GM19328 (cell line): ENCODE data around the gene TMEM267.
"Not testable (repeated sequence)": the region's sequence is repeated elsewhere in the genome, so short reads cannot be mapped to it uniquely, and the experiment has no call there.

Experiments used
- ATAC-seq: cut with Tn5 transposase; IDR thresholded peaks from one replicate; pipeline ENCODE4 v1.9.1; 2021; ENCODE audit warnings: mild to moderate bottlenecking, moderate library complexity; ENCODE audit not compliant: unreplicated experiment

Gene TMEM267

GRCh38 chr5:43461066-43461465 lies 22.6 kb downstream of the TMEM267 start:
- ATAC-seq: no peak

DNA sequence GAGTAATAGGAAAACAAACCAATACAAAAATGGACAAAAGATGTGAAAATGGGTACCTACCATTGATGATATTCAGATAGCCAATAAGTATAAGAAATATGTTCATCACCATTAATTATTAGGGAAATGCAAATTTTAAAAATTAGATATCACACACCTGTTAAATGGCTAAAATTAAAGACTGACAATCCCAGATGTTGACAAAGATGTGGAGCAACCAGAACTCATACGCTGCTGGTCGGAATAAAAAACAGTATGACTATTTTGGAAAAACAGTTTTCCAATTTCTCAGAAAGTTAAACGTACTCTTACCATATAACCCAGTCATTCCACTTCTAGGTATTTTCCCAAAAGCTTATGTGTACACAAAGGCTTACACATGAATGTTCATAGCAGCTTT lies 27.1 kb downstream of the TMEM267 start:
- ATAC-seq: no peak

DNA sequence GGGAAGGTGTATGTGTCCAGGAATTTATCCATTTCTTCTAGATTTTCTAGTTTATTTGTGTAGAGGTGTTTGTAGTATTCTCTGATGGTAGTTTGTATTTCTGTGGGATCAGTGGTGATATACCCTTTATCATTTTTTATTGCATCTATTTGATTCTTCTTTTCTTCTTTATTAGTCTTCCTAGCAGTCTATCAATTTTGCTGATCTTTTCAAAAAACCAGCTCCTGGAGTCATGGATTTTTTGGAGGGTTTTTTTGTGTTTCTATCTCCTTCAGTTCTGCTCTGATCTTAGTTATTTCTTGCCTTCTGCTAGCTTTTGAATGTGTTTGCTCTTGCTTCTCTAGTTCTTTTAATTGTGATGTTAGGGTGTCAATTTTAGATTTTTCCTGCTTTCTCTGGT lies 42.1 kb downstream of the TMEM267 start:
- ATAC-seq: not testable (repeated sequence)

DNA sequence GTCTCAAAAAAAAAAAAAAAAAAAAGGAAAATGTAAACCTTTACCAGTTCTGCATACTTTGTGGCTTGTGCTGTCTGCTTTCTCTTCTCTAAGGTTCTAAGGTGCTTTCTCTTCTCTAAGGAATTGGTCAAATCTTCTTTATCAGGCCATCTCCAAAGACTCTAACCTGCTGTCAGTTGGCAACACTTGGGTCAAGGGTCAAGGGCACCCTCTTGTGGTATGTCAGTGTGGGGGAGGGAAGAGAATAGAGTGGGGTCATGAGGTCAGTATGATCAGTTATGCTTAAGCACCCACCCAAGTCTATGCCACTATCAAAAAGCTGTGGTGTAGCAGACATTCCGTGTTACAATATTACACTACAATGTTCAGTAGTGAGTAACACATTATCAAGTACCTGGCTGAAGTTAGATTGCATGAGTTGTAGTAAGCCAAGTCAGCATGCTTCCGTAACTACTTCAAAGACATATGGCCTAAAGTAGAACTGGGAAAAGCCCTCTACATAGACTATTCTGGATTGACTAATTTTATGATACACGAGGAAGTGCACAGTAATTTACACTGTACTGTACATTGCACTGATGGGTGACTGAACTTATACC lies 46.5 kb downstream of the TMEM267 start:
- no peak for ATAC-seq

DNA sequence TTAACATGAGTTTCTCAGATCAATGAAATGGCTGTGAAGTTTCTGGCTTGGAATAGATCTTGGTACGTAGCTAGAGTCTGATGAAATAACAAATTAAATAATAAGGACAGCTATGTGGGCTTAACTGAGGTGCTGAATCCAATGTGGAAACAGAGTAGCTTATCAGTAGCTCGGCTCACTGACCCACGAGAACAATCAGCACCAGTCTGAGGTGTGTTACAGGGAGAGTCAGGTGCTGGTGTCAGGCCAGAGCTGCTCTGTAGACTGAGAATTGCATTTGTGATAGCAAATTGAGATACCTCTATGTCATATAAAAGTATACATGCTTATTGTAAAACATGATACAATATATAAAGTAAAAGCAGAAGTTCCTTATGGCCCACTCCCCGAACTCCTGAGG lies 50.3 kb downstream of the TMEM267 start:
- ATAC-seq: no peak

DNA sequence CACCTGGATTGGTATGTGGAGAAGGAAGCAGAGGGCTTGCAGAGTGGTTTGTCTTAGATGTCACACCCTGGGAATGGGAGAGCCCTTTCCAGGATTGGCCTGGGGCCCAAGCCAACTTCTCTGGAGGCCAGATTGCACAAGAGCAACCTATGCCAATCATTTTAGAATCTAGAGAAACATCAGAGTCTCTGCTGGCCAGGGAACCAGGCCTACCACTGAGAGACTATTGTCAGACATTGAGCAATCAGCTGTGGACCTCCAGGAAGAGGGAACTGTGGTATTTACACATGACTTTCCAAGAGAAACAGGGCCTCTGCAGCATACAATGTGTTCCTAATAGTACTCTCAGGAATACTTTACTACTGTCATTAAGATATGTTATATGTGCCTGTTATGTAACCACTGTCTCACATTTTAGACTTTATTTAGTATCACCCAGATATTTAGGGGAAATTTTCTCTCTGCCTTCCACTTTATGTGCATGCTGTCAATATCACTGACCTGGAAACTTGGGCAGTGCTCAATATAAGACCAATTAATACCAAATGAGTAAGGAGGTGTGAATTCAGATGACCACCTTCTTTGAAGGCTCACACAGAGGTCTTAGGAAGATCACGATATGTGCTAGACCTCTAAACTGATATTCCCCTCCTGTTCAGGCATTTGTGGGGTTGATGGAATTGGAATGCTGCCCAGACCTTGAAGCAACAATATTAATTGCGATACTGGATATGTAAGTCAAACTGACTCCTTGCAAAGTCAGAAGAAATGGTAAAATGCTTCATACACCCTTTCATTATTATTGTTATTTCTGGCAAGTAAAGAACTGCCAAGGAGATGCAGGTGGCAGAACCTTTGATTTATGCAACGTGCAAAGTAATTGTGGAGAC lies 50.9 kb downstream of the TMEM267 start:
- no peak for ATAC-seq

DNA sequence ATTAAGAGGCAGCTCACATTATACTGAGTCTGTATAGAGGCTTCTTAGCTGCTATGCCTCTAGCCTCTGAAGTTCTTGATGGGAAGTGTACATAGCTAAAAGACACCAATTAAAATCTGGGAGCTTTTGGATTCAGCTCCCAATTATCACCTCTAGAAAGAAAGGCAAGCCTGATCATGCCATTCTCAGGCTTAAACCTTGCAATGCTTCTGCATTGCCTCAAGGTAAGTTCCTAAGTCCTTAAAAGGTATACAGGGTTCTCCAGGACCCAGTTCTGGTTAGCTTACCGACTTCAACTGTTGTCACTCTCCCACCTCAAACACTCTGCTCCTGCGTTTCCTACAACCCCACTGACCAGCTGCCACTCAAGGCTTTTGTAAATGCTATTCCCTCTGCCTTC lies 54.0 kb downstream of the TMEM267 start:
- no peak for ATAC-seq

GRCh38 chr5:43429016-43429415 lies 54.6 kb downstream of the TMEM267 start:
- no peak for ATAC-seq

DNA sequence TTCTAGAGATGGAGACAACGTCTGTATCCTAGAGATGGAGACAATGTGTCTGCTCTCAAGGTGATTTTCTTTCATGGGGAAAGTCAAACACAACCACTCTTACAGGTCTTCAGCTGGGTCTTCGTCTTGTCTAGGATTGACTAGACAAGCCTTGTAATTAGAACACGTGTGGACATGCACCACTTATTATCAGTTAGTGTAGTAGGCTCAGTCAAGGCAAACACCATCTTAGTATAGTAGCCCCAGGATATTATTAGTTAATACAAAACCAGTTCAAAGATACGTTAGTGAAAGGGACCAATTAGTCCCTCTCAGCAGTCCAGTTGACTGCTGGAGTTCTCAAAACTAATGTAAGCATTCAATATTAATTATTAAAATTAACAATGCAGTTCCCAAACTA lies 56.4 kb downstream of the TMEM267 start:
- ATAC-seq: no peak

DNA sequence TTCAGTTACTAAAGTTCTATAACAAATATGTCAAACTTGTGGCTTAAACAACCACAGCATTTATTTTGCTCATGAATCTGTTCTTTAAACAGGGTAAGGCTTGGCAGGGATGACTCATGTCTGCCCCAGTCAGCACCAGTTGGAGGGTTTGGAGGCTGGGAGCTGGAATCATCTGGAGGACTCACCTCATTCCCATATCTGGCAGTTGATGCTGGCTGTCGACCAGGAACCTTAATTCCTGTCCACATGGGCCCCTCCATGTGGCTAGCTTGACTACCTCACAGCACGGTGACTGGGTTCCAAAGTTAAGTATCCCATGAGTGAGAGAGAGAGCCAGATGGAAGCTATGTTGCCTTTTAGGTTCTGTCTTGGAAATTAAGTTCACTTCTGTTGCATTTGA lies 57.7 kb downstream of the TMEM267 start:
- no peak for ATAC-seq

- not testable (repeated sequence) for ATAC-seq
These were observed 60.6 kb downstream of the TMEM267 start for GRCh38 chr5:43423086-43423485.

DNA sequence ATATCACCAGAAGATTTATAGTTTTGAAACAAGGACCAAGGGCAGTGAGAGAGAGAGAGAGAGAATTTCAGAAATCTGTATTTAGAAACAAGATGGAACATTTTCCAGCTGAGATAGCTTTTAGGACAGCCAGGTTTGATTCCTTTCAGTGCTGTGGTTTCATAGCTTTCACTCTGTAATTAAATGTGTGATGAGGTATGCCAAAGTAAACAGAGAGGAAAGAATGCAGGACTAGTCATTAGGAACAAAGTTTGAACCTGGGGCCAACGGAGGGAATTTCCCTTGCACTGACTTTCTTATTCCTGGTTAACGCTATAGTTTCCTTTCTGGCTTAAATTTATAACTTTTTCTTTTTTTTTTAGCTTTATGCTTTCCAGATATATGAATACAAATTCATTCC lies 61.5 kb downstream of the TMEM267 start:
- no peak for ATAC-seq

DNA sequence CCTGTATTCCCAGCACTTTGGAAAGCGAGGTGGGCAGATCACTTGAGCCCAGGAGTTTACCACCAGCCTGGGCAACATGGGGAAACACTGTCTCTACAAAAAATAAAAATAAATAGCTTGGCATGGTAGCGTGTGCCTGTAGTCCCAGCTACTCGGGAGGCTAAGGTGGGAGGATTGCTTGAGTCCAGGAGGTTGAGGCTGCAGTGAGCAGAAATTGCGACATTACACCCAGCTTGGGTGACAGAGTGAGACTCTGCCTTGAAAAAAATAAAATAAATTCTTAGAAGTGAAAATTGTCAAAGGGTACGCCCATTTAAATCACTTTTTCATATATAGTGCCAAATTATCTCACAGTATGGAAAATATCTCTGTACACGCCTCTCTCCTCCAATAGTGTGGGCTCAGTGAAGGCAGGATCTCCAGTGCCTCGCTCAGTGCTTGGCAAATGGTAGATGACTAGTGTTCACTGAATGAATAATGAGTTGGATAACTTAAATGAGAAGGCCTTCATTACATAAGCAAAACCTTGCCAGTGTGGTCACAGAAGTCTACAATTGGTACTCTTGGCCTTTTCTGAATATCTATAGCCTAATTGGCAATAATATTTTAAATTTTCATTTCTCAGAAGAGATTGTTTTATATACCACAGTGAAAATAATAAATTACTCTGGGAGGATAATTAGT lies 62.1 kb downstream of the TMEM267 start:
- ATAC-seq: no peak

GRCh38 chr5:43420241-43420640 lies 63.4 kb downstream of the TMEM267 start:
- no peak for ATAC-seq

DNA sequence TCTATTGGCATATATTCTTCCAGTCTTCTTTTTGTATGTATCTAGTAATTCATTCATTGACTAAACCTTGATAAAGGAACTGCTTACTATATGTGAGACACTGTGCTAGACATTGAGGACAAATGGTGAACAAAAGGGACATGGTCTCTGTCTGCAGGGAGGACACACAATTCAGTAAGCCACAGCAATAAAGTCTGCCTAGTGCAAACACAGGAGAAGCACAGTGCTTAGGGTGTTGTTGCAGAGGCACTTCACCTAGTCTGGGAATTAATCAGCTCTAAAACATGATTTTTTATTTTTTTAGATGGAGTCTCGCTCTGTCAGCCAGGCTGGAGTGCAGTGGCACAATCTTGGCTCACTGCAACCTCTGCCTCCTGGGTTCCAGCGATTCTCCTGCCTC lies 65.1 kb downstream of the TMEM267 start:
- no peak for ATAC-seq

GRCh38 chr5:43416803-43417394 lies 66.8 kb downstream of the TMEM267 start:
- ATAC-seq: no peak

- ATAC-seq: no peak
These were observed 67.5 kb downstream of the TMEM267 start for GRCh38 chr5:43415935-43416802.

- ATAC-seq: no peak
These were observed 69.7 kb downstream of the TMEM267 start for GRCh38 chr5:43413966-43414365.

GRCh38 chr5:43412644-43413043 lies 71.0 kb downstream of the TMEM267 start:
- ATAC-seq: no peak

- ATAC-seq: no peak
These were observed 71.5 kb downstream of the TMEM267 start, which contains the start of gene CCL28 for GRCh38 chr5:43412156-43412555. Gene CCL28 (minus strand): TSS chr5:43412391. CDS start chr5:43412316, 75 bp downstream.
